Measurements from ENCODE around the gene UTS2B. TPM values are rescaled to one million over a fixed set of nuclear protein-coding genes. Genes with fewer than 3 reads are reported as not detected.

Gene UTS2B
- total and polyA plus RNA-seq, 9 of the 15 experiments (the other 6 are each of a cell fraction or from before 2014, with no cell fraction given), result 0.06 TPM; not detected in 8

DNA sequence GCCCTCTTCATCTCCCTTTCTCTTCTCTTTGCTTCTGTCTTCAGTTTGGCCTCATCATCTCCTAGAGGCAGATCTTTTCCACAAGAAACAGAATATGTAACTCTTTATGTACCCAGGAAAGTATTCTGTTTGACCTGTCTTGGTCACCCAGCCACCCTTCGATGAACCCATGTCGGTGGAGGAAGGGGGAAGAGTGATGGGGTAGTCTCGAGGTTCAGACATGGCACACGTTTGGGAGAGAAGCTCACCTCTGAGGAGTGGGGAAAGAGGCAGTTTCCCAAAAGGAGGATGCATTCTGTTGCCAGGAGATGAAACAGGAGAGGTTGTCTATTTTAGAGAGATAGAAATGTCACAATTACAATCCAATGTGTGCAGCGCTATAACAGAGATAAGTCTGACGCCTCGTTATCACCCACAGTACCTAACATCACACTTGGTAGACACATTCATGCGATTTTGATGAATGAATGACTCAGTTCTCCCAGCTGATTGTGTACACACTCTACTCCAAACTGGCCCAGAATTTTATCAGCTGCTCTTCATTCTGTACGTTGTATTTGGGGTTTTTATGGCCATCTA is 1.9 kb downstream of the UTS2B start (continued):
- TF ChIP-seq, protein P1, sequence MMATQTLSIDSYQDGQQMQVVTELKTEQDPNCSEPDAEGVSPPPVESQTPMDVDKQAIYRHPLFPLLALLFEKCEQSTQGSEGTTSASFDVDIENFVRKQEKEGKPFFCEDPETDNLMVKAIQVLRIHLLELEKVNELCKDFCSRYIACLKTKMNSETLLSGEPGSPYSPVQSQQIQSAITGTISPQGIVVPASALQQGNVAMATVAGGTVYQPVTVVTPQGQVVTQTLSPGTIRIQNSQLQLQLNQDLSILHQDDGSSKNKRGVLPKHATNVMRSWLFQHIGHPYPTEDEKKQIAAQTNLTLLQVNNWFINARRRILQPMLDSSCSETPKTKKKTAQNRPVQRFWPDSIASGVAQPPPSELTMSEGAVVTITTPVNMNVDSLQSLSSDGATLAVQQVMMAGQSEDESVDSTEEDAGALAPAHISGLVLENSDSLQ (IDR thresholded peaks at IDR 0.05), result no peak
- TF ChIP-seq HDAC8 (tag; IDR thresholded peaks at IDR 0.05), result no peak
- no peak for TF ChIP-seq ZNF212 (CRISPR knock-in tag; IDR thresholded peaks at IDR 0.05)
- TF ChIP-seq EP400 (IDR thresholded peaks at IDR 0.05), result no peak
- TF ChIP-seq TEAD2 (tag; IDR thresholded peaks at IDR 0.05), result no peak
- TF ChIP-seq HSF4 (CRISPR knock-in tag; IDR thresholded peaks at IDR 0.05; ENCODE audit: borderline replicate concordance), result no peak
- no peak for TF ChIP-seq ASH1L (IDR thresholded peaks at IDR 0.05; ENCODE audit: borderline replicate concordance, low read depth, partially characterized antibody)
- no peak for TF ChIP-seq PHB (CRISPR knock-in tag; IDR thresholded peaks at IDR 0.05)
- no peak for TF ChIP-seq ZNF75A (CRISPR knock-in tag; IDR thresholded peaks at IDR 0.05)
- TF ChIP-seq NFIX (CRISPR knock-in tag; IDR thresholded peaks at IDR 0.05; ENCODE audit: low read depth), result no peak
- TF ChIP-seq ZNF217 (CRISPR knock-in tag; IDR thresholded peaks at IDR 0.05), result no peak
- peak; percentile 44; the same call in 1 of the 2 replicates for TF ChIP-seq TAL1 (IDR thresholded peaks at IDR 0.05)
- TF ChIP-seq, protein P2, sequence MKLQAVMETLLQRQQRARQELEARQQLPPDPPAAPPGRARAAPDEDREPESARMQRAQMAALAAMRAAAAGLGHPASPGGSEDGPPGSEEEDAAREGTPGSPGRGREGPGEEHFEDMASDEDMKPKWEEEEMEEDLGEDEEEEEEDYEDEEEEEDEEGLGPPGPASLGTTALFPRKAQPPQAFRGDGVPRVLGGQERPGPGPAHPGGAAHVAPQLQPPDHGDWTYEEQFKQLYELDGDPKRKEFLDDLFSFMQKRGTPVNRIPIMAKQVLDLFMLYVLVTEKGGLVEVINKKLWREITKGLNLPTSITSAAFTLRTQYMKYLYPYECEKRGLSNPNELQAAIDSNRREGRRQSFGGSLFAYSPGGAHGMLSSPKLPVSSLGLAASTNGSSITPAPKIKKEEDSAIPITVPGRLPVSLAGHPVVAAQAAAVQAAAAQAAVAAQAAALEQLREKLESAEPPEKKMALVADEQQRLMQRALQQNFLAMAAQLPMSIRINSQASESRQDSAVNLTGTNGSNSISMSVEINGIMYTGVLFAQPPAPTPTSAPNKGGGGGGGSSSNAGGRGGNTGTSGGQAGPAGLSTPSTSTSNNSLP (IDR thresholded peaks at IDR 0.05; ENCODE audit: borderline replicate concordance, low read depth, low read length), result no peak
- TF ChIP-seq ZNF717 (CRISPR knock-in tag; IDR thresholded peaks at IDR 0.05), result no peak
- no peak for TF ChIP-seq BCOR (IDR thresholded peaks at IDR 0.05)
- peak; percentile 71 for TF ChIP-seq CBFA2T2 (conservative IDR thresholded peaks at IDR 0.05)
- no peak for TF ChIP-seq ZNF224 (CRISPR knock-in tag; IDR thresholded peaks at IDR 0.05)
- TF ChIP-seq TBL1XR1 (IDR thresholded peaks at IDR 0.05; ENCODE audit: low read length in 2 of 2), result no peak
- TF ChIP-seq, protein P3, sequence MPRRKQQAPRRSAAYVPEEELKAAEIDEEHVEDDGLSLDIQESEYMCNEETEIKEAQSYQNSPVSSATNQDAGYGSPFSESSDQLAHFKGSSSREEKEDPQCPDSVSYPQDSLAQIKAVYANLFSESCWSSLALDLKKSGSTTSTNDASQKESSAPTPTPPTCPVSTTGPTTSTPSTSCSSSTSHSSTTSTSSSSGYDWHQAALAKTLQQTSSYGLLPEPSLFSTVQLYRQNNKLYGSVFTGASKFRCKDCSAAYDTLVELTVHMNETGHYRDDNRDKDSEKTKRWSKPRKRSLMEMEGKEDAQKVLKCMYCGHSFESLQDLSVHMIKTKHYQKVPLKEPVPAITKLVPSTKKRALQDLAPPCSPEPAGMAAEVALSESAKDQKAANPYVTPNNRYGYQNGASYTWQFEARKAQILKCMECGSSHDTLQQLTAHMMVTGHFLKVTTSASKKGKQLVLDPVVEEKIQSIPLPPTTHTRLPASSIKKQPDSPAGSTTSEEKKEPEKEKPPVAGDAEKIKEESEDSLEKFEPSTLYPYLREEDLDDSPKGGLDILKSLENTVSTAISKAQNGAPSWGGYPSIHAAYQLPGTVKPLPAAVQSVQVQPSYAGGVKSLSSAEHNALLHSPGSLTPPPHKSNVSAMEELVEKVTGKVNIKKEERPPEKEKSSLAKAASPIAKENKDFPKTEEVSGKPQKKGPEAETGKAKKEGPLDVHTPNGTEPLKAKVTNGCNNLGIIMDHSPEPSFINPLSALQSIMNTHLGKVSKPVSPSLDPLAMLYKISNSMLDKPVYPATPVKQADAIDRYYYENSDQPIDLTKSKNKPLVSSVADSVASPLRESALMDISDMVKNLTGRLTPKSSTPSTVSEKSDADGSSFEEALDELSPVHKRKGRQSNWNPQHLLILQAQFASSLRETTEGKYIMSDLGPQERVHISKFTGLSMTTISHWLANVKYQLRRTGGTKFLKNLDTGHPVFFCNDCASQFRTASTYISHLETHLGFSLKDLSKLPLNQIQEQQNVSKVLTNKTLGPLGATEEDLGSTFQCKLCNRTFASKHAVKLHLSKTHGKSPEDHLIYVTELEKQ (CRISPR knock-in tag; IDR thresholded peaks at IDR 0.05), result no peak
- no peak for TF ChIP-seq CBX1 (IDR thresholded peaks at IDR 0.05; ENCODE audit: low read depth)
- no peak for TF ChIP-seq ZNF561 (CRISPR knock-in tag; conservative IDR thresholded peaks at IDR 0.05)
- no peak for TF ChIP-seq SIX5 (IDR thresholded peaks at IDR 0.05; ENCODE audit: borderline replicate concordance in 1 of 2, insufficient read depth in 1 of 2, low read depth in 1 of 2, low read length in 2 of 2)
- TF ChIP-seq RCOR1 (IDR thresholded peaks at IDR 0.05; ENCODE audit: borderline replicate concordance in 1 of 2, low read depth in 2 of 2, low read length in 2 of 2), result peak in 1 of 2 experiments; percentile 39; a peak in 1 of 4 replicates
- no peak for TF ChIP-seq ZNF143 (CRISPR knock-in tag; IDR thresholded peaks at IDR 0.05)
- no peak for TF ChIP-seq PTRF (tag; IDR thresholded peaks at IDR 0.05)
- no peak for TF ChIP-seq ZNF780A (CRISPR knock-in tag; IDR thresholded peaks at IDR 0.05)

All from K562 (cell line).